GM23338 (cell line): ENCODE measurements around the gene TANGO6. TPM values are rescaled to one million over a fixed set of nuclear protein-coding genes. Genes with fewer than 3 reads are reported as not detected.
A peak's percentile ranks its signal among the peaks of the same experiment; 100 is the strongest.

Experiments used
- ATAC-seq: fragments of 200-7000 bp; cut with Tn5 transposase; 3 replicates; pipeline ENCODE4 v1.9.1; 2020
- DNase-seq: peaks from one replicate; pipeline ENCODE4 v3.0.0-alpha.2; 2015; ENCODE audit warnings: low spot score
- H2AFZ ChIP-seq: fragments of 200-600 bp; sonication (generic); 2 replicates; pipeline ENCODE4 v1.8.0; 2016; ENCODE audit warnings: antibody characterized with exemption, mild to moderate bottlenecking, moderate library complexity
- H3F3A ChIP-seq: fragments of 200-600 bp; sonication (generic); replicated peaks from 2 replicates; pipeline ENCODE4 v1.8.0; 2017; ENCODE audit warnings: antibody characterized with exemption, mixed run types, low read depth
- H3K27ac ChIP-seq: fragments of 200-600 bp; sonication (generic); 2 replicates; pipeline ENCODE4 v1.6.1; 2016; ENCODE audit warnings: low read depth
- H3K27me3 ChIP-seq: fragments of 200-600 bp; sonication (generic); 2 replicates; pipeline ENCODE4 v1.8.0; 2016; ENCODE audit warnings: mild to moderate bottlenecking, mixed run types, moderate library complexity; ENCODE audit not compliant: insufficient read depth
- H3K36me3 ChIP-seq: fragments of 200-600 bp; sonication (generic); 2 replicates; pipeline ENCODE4 v1.8.0; 2016; ENCODE audit warnings: mild to moderate bottlenecking; ENCODE audit not compliant: insufficient read depth
- H3K4me1 ChIP-seq: fragments of 200-600 bp; sonication (generic); 2 replicates; pipeline ENCODE4 v1.8.0; 2016; ENCODE audit warnings: mild to moderate bottlenecking, moderate library complexity; ENCODE audit not compliant: insufficient read depth
- H3K4me2 ChIP-seq: fragments of 200-600 bp; sonication (generic); 2 replicates; pipeline ENCODE4 v1.7.1; 2017; ENCODE audit warnings: mixed run types
- H3K4me3 ChIP-seq: fragments of 200-600 bp; sonication (generic); 2 replicates; pipeline ENCODE4 v1.6.1; 2016; ENCODE audit warnings: mixed run types
- H3K79me2 ChIP-seq: fragments of 200-600 bp; sonication (generic); replicated peaks from 2 replicates; pipeline ENCODE4 v1.8.0; 2017; ENCODE audit warnings: mild to moderate bottlenecking; ENCODE audit not compliant: insufficient read depth
- H3K9me2 ChIP-seq: fragments of 200-600 bp; sonication (generic); 2 replicates; pipeline ENCODE4 v1.8.0; 2017; ENCODE audit not compliant: insufficient read depth
- H4K20me1 ChIP-seq: fragments of 200-600 bp; sonication (generic); replicated peaks from 2 replicates; pipeline ENCODE4 v1.8.0; 2017; ENCODE audit warnings: mild to moderate bottlenecking; ENCODE audit not compliant: insufficient read depth
- H3K27ac Mint-ChIP-seq: 2 replicates; pipeline ENCODE4 v1.8.0; 2020; ENCODE audit warnings: inconsistent platforms, mild to moderate bottlenecking, moderate library complexity, mixed read lengths
- H3K27me3 Mint-ChIP-seq: 3 replicates; pipeline ENCODE4 v1.8.0; 2022; ENCODE audit warnings: low read depth, mild to moderate bottlenecking, moderate library complexity, mixed read lengths, inconsistent platforms; ENCODE audit not compliant: insufficient read depth, poor library complexity
- H3K36me3 Mint-ChIP-seq: 3 replicates; pipeline ENCODE4 v1.8.0; 2021; ENCODE audit warnings: low read depth, mild to moderate bottlenecking, inconsistent platforms, moderate library complexity, mixed read lengths
- H3K4me1 Mint-ChIP-seq: 3 replicates; pipeline ENCODE4 v1.8.0; 2020; ENCODE audit warnings: mild to moderate bottlenecking, inconsistent platforms, mixed read lengths
- H3K4me3 Mint-ChIP-seq: 3 replicates; pipeline ENCODE4 v1.8.0; 2021; ENCODE audit warnings: moderate library complexity, mild to moderate bottlenecking, inconsistent platforms, mixed read lengths
- H3K9me3 Mint-ChIP-seq: 3 replicates; pipeline ENCODE4 v1.8.0; 2020; ENCODE audit warnings: moderate library complexity, mild to moderate bottlenecking, inconsistent platforms, mixed read lengths
- CTCF ChIP-seq, 2 experiments: fragments of 200-600 bp in 1 of 2; sonication (generic) in 1 of 2; conservative IDR thresholded peaks; 2 replicates each; pipeline versions ENCODE4 v1.5.1 to v1.6.1; 2016 to 2017; ENCODE audit warnings: antibody characterized with exemption in 2 of 2, low read depth in 2 of 2, mild to moderate bottlenecking in 2 of 2, moderate library complexity in 1 of 2
- ETS1 ChIP-seq: IDR thresholded peaks from 2 replicates; pipeline ENCODE4 v1.6.1; 2016; ENCODE audit warnings: antibody characterized with exemption
- EZH2 ChIP-seq: fragments of 200-600 bp; sonication (generic); IDR thresholded peaks from one replicate; pipeline ENCODE4 v1.8.0; 2017; ENCODE audit warnings: antibody characterized with exemption, mild to moderate bottlenecking, low read depth; ENCODE audit not compliant: unreplicated experiment
- JUNB ChIP-seq: IDR thresholded peaks from one replicate; pipeline ENCODE4 v1.6.1; 2016; ENCODE audit warnings: antibody characterized with exemption; ENCODE audit not compliant: unreplicated experiment
- REST ChIP-seq: IDR thresholded peaks from one replicate; pipeline ENCODE4 v1.6.1; 2018; ENCODE audit warnings: antibody characterized with exemption; ENCODE audit not compliant: unreplicated experiment
- STAT1 ChIP-seq: IDR thresholded peaks from one replicate; pipeline ENCODE4 v1.6.1; 2016; ENCODE audit warnings: antibody characterized with exemption; ENCODE audit not compliant: unreplicated experiment
- ZNF114 ChIP-seq: fragments of 250-450 bp; sonication (Bioruptor Pico); IDR thresholded peaks from 2 replicates; pipeline ENCODE4 v1.5.0; 2020; ENCODE audit warnings: mild to moderate bottlenecking, moderate library complexity
- ZNF331 ChIP-seq: fragments of 250-450 bp; sonication (Bioruptor Pico); IDR thresholded peaks from 2 replicates; pipeline ENCODE4 v1.5.0; 2020; ENCODE audit warnings: low read depth, mild to moderate bottlenecking, moderate library complexity
- polyA plus RNA-seq: library from polyadenylated mRNA; unstranded; fragments of >200 nt; fragmentation: Nextera tagmentation; extraction: Ambion mirVana; gene quantifications from 2 replicates; pipeline ENCODE4 v1.2.1, GENCODE V29; 2016
- total RNA-seq: library from RNA; depleted of rRNA; stranded (reverse); fragments of >200 nt; shearing (Covaris generic); gene quantifications from 2 replicates; pipeline ENCODE4 v1.2.3, GENCODE V29; 2014

TANGO6 gene
- total and polyA plus RNA-seq, 2 experiments from 2014 or later, result 7.2 to 23.2 TPM

GRCh38 chr16:68910051-68910450 is 66.7 kb downstream of the TANGO6 start:
- Histone ChIP-seq H3K4me2 (no peak overlapping the region), H3K27ac (peak overlapping the region; percentile 30; the same call in 1 of the 2 replicates), H4K20me1 (no peaks in the 10 kb centered on the region; the same call in none of the 2 replicates), H3K79me2 (no peaks in the 10 kb centered on the region), H3K27me3 (no peaks in the 10 kb centered on the region), H2AFZ (no peak overlapping the region), H3K4me3 (no peak overlapping the region), H3K9me2 (no peaks in the 10 kb centered on the region), H3K4me1 (peaks cover 10% of the 10 kb centered on the region), H3K36me3 (no peaks in the 10 kb centered on the region), H3F3A (no peaks in the 10 kb centered on the region; the same call in 1 of the 2 replicates)
- Mint-ChIP-seq H3K36me3 (no peaks in the 10 kb centered on the region), H3K27ac (no peak overlapping the region), H3K4me3 (no peak overlapping the region), H3K9me3 (no peaks in the 10 kb centered on the region), H3K27me3 (peaks cover 4% of the 10 kb centered on the region), H3K4me1 (peaks cover 11% of the 10 kb centered on the region)
- ATAC-seq, result no peak
- no peak for DNase-seq
- TF ChIP-seq REST (no peak), CTCF (conservative IDR thresholded peaks at IDR 0.05; ENCODE audit: low read depth in 2 of 2) (no peak), ZNF331 (CRISPR knock-in tag) (no peak), ZNF114 (CRISPR knock-in tag) (no peak), STAT1 (no peak), JUNB (no peak), ETS1 (no peak)

GRCh38 chr16:68915589-68915988 is 72.3 kb downstream of the TANGO6 start:
- H3K4me2 ChIP-seq, result no peak overlapping the region
- peak overlapping the region; percentile 6; the same call in 1 of the 2 replicates for H3K27ac ChIP-seq
- no peaks in the 10 kb centered on the region for H3K9me2 ChIP-seq
- H3K79me2 ChIP-seq, result no peaks in the 10 kb centered on the region
- H3F3A ChIP-seq, result no peaks in the 10 kb centered on the region; the same call in 1 of the 2 replicates
- Mint-ChIP-seq H3K4me3 (no peak overlapping the region), H3K4me1 (no peaks in the 10 kb centered on the region; the same call in 2 of the 3 replicates), H3K9me3 (no peaks in the 10 kb centered on the region), H3K27me3 (peaks cover 4% of the 10 kb centered on the region), H3K36me3 (no peaks in the 10 kb centered on the region; the same call in 2 of the 3 replicates), H3K27ac (no peak overlapping the region)
- no peaks in the 10 kb centered on the region for H3K27me3 ChIP-seq
- DNase-seq (no peak), ATAC-seq (no peak)
- H3K36me3 ChIP-seq, result peaks cover 4% of the 10 kb centered on the region; the same call in 1 of the 2 replicates
- no peak overlapping the region for H3K4me3 ChIP-seq
- H4K20me1 ChIP-seq, result no peaks in the 10 kb centered on the region
- H2AFZ ChIP-seq, result no peak overlapping the region
- no peaks in the 10 kb centered on the region for H3K4me1 ChIP-seq
- no peak for TF ChIP-seq ETS1
- TF ChIP-seq EZH2, result no peak
